Activated CD8-positive, alpha-beta memory T cell treated with anti-CD3 and anti-CD28 coated beads, Interleukin-2, amount 10 ng/mL, durations not matched to agents 7 days and 5 days (primary cell): Measurements from ENCODE around the gene SERINC5. TPM values are rescaled to one million over a fixed set of nuclear protein-coding genes. Genes with fewer than 3 reads are reported as not detected.
A peak's percentile ranks its signal among the peaks of the same experiment; 100 is the strongest.
"Not testable (repeated sequence)": the region's sequence is repeated elsewhere in the genome, so short reads cannot be mapped to it uniquely, and the experiment has no call there.

Experiments used
- ATAC-seq: fragments of 150-1000 bp; cut with Tn5 transposase; one replicate; pipeline ENCODE4 v1.10.0; 2021; ENCODE audit warnings: moderate library complexity
- CTCF ChIA-PET: fragments of 350-600 bp; sonication (Branson Sonifier 250); formaldehyde crosslinking; loops from one replicate; lab custom pipeline; 2021; ENCODE audit warnings: antibody characterized with exemption; lab: Charles Lee
- DNase-seq: peaks from one replicate; pipeline ENCODE4 v3.0.0-alpha.2; 2020
- H3K27ac Mint-ChIP-seq: one replicate; pipeline ENCODE4 v1.8.0; 2021; ENCODE audit warnings: mild to moderate bottlenecking, mixed read lengths
- H3K27me3 Mint-ChIP-seq: one replicate; pipeline ENCODE4 v1.8.0; 2021; ENCODE audit warnings: mixed read lengths
- H3K36me3 Mint-ChIP-seq: one replicate; pipeline ENCODE4 v1.8.0; 2021; ENCODE audit warnings: mild to moderate bottlenecking, mixed read lengths
- H3K4me1 Mint-ChIP-seq: one replicate; pipeline ENCODE4 v1.8.0; 2021; ENCODE audit warnings: mixed read lengths
- H3K4me3 Mint-ChIP-seq: one replicate; pipeline ENCODE4 v1.8.0; 2021; ENCODE audit warnings: mild to moderate bottlenecking, moderate library complexity, mixed read lengths
- H3K9me3 Mint-ChIP-seq: one replicate; pipeline ENCODE4 v1.8.0; 2022; ENCODE audit warnings: low read depth, mixed read lengths
- total RNA-seq, 2 experiments: library from RNA; stranded (reverse); gene quantifications; one replicate each; pipeline ENCODE4 v1.2.3, GENCODE V29; 2021

The SERINC5 gene
- 10 to 100 TPM; 26.8 to 38.0 TPM for total RNA-seq

- Mint-ChIP-seq H3K9me3 (no peaks in the 10 kb centered on the region), H3K27me3 (no peaks in the 10 kb centered on the region), H3K27ac (peak within 1 kb of the TSS; percentile 94), H3K4me3 (peak within 1 kb of the TSS; percentile 94), H3K36me3 (peaks cover 21% of the 10 kb centered on the region), H3K4me1 (peaks cover 53% of the 10 kb centered on the region)
- DNase-seq (peak; percentile 90), ATAC-seq (peak; percentile 79)
- CTCF ChIA-PET, result interaction anchor here (0.7 to 3.5 kb wide), 16 partner anchors 9 to 167 kb away, joined by 3 to 27 read pairs (median 4); no protein-coding TSS in a partner anchor
These were observed at the start of gene SERINC5 for GRCh38 chr5:80255811-80256712. Gene SERINC5, minus strand, starts transcription at chr5:80256048. Its CDS starts 126 bp downstream, at chr5:80255922.

GRCh38 chr5:80302636-80303035 is 46.8 kb upstream of the SERINC5 start:
- Mint-ChIP-seq H3K27ac (no peak overlapping the region), H3K36me3 (no peaks in the 10 kb centered on the region), H3K27me3 (no peaks in the 10 kb centered on the region), H3K4me3 (no peak overlapping the region), H3K9me3 (no peaks in the 10 kb centered on the region), H3K4me1 (no peaks in the 10 kb centered on the region)
- ATAC-seq (no peak), DNase-seq (no peak)
- CTCF ChIA-PET, result no interaction called here

DNA sequence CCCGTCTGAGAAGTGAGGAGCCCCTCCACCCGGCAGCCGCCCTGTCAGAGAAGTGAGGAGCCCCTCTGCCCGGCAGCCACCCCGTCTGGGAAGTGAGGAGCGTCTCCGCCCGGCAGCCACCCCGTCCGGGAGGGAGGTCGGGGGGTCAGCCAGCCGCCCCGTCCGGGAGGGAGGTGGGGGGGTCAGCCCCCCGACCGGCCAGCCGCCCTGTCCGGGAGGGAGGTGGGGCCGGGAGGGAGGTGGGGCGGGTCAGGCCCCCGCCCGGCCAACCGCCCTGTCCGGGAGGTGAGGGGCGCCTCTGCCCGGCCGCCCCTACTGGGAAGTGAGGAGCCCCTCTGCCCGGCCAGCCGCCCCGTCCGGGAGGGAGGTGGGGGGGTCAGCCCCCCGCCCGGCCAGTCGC is 45.5 kb upstream of the SERINC5 start:
- H3K27ac Mint-ChIP-seq, H3K4me1 Mint-ChIP-seq, H3K27me3 Mint-ChIP-seq, CTCF ChIA-PET, H3K4me3 Mint-ChIP-seq, DNase-seq, ATAC-seq, H3K9me3 Mint-ChIP-seq, H3K36me3 Mint-ChIP-seq: not testable (repeated sequence)

DNA sequence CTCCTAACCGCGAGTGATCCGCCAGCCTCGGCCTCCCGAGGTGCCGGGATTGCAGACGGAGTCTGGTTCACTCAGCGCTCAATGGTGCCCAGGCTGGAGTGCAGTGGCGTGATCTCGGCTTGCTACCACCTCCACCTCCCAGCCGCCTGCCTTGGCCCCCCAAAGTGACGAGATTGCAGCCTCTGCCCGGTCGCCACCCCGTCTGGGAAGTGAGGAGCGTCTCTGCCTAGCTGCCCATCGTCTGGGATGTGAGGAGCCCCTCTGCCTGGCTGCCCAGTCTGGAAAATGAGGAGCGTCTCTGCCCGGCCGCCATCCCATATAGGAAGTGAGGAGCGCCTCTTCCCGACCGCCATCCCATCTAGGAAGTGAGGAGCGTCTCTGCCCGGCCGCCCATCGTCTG is 44.9 kb upstream of the SERINC5 start:
- DNase-seq, ATAC-seq, H3K27ac Mint-ChIP-seq, H3K36me3 Mint-ChIP-seq, H3K4me1 Mint-ChIP-seq, H3K4me3 Mint-ChIP-seq, H3K9me3 Mint-ChIP-seq, H3K27me3 Mint-ChIP-seq, CTCF ChIA-PET: not testable (repeated sequence)

- no peak for ATAC-seq
- H3K27me3 Mint-ChIP-seq, result no peaks in the 10 kb centered on the region
- CTCF ChIA-PET, result no interaction called here
- H3K9me3 Mint-ChIP-seq, result no peaks in the 10 kb centered on the region
- H3K36me3 Mint-ChIP-seq, result no peaks in the 10 kb centered on the region
- DNase-seq, result no peak
- H3K4me3 Mint-ChIP-seq, result no peak overlapping the region
- no peak overlapping the region for H3K27ac Mint-ChIP-seq
- H3K4me1 Mint-ChIP-seq, result no peaks in the 10 kb centered on the region
These were observed 44.3 kb upstream of the SERINC5 start for GRCh38 chr5:80300125-80300524.

DNA sequence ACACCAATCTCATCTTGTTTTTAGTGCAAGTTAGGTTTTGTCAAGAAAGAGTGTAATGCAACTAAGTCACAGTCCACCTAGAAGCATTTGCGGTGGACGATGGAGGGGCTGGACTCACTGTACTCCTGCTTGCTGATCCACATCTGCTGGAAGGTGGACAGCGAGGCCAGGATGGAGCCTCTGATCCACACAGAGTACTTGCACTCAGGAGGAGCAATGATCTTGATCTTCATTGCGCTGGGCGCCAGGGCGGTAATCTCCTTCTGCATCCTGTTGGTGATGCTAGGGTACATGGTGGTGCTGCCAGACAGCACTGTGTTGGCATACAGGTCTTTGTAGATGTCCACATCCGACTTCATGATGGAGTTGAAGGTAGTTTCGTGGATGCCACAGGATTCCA is 43.8 kb upstream of the SERINC5 start:
- no peak overlapping the region for H3K27ac Mint-ChIP-seq

DNA sequence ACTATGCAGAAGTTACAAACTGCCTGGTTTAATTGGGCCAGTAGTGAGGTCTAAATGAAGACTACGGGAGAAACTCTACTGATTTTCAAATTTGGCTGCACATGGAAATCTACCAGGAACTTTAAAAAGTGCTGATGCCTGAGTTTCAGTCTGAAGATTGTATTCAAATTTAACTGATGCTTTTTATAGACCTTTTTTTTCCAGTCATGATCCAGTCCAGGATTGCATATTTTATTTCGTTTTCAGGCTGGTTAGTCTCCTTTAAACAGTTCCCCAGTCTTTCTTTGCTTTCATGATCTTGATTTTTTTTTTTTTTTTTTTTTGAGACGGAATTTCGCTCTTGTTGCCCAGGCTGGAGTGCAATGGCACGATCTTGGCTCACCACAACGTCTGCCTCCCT is 40.3 kb upstream of the SERINC5 start:
- no peaks in the 10 kb centered on the region for H3K9me3 Mint-ChIP-seq
- CTCF ChIA-PET, result no interaction called here
- DNase-seq (no peak), ATAC-seq (no peak)
- H3K27me3 Mint-ChIP-seq, result no peaks in the 10 kb centered on the region
- H3K36me3 Mint-ChIP-seq, result no peaks in the 10 kb centered on the region
- H3K27ac Mint-ChIP-seq, result no peak overlapping the region
- no peaks in the 10 kb centered on the region for H3K4me1 Mint-ChIP-seq
- H3K4me3 Mint-ChIP-seq, result no peak overlapping the region

More for the DNA sequence above, 43.8 kb upstream of the SERINC5 start:
- CTCF ChIA-PET, result no interaction called here
- DNase-seq (no peak), ATAC-seq (no peak)
- no peaks in the 10 kb centered on the region for H3K9me3 Mint-ChIP-seq
- H3K36me3 Mint-ChIP-seq, result no peaks in the 10 kb centered on the region
- no peaks in the 10 kb centered on the region for H3K4me1 Mint-ChIP-seq
- no peaks in the 10 kb centered on the region for H3K27me3 Mint-ChIP-seq
- H3K4me3 Mint-ChIP-seq, result no peak overlapping the region

GRCh38 chr5:80291761-80292160 is 35.9 kb upstream of the SERINC5 start:
- Mint-ChIP-seq H3K4me3 (no peak overlapping the region), H3K36me3 (no peaks in the 10 kb centered on the region), H3K27me3 (no peaks in the 10 kb centered on the region), H3K4me1 (no peaks in the 10 kb centered on the region), H3K9me3 (no peaks in the 10 kb centered on the region), H3K27ac (no peak overlapping the region)
- no peak for ATAC-seq
- DNase-seq, result no peak
- CTCF ChIA-PET, result no interaction called here

DNA sequence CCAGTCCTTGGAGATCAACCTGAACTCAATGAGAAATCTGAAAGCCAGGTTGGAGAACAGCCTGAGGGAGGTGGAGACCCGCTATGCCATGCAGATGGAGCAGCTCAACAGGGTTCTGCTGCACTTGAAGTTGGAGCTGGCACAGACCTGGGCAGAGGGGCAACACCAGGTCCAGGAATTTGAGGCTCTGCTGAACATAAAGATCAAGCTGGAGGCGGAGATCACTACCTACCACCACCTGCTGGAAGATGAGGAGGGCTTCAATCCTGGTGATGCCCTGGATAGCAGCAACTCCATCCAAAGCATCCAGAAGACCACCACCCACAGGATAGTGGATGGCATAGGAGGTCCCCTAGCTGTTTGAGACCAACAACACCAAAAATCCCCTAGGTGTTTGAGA is 33.5 kb upstream of the SERINC5 start:
- Mint-ChIP-seq H3K36me3 (no peaks in the 10 kb centered on the region), H3K4me3 (no peak overlapping the region), H3K4me1 (peaks cover 4% of the 10 kb centered on the region), H3K27me3 (no peaks in the 10 kb centered on the region), H3K27ac (no peak overlapping the region), H3K9me3 (no peaks in the 10 kb centered on the region)
- CTCF ChIA-PET, result interaction anchor here (0.5 to 1.8 kb wide), 2 partner anchors 64 to 197 kb away, joined by 3 to 5 read pairs; no protein-coding TSS in a partner anchor
- no peak for DNase-seq
- no peak for ATAC-seq

DNA sequence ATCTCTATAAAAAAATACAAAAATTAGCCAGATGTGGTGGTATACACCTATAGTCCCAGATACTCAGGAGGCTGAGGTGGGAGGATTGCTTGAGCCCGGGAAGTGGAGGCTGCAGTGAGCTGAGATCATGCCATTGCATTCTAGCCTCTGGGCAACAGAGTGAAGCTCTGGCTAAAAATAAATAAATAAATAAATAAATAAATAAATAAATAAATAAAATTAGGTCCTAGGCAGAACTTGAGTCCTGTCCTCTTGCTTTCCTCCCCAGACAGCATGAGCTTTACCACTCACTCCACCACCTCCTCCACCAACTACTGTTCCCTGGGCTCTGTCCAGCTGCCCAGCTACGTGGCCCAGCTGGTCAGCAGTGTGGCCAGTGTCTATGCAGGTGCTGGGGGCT is 32.3 kb upstream of the SERINC5 start:
- Mint-ChIP-seq H3K27me3 (no peaks in the 10 kb centered on the region), H3K27ac (no peak overlapping the region), H3K4me3 (no peak overlapping the region), H3K9me3 (no peaks in the 10 kb centered on the region), H3K36me3 (no peaks in the 10 kb centered on the region), H3K4me1 (peaks cover 6% of the 10 kb centered on the region)
- DNase-seq (no peak), ATAC-seq (no peak)
- CTCF ChIA-PET, result no interaction called here

DNA sequence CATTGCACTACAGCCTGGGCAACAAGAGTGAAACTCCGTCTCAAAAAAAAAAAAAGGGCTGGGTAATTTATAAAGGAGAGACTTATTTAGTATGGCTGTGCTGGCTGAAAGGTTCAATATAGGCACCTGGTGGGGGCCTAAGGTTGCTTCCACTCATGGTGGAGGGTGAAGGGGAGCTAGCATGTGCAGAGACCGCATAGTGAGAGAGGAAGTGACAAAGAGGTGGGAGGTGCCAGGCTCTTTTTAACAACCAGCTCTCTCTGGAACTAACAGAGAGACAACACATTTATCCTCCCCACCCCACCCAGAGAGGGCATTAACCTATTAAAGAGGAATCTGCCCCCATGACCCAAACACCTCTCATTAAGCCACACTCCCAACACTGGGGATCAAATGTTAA is 28.9 kb upstream of the SERINC5 start:
- peak; percentile 42 for DNase-seq
- Mint-ChIP-seq H3K36me3 (no peaks in the 10 kb centered on the region), H3K27ac (no peak overlapping the region), H3K4me1 (peaks cover 8% of the 10 kb centered on the region), H3K9me3 (no peaks in the 10 kb centered on the region), H3K4me3 (no peak overlapping the region), H3K27me3 (no peaks in the 10 kb centered on the region)
- CTCF ChIA-PET, result interaction anchor here (1.1 to 2.6 kb wide), 4 partner anchors 13 to 201 kb away, joined by 3 to 8 read pairs (median 4); no protein-coding TSS in a partner anchor
- peak; percentile 39 for ATAC-seq

GRCh38 chr5:80283360-80283759 is 27.5 kb upstream of the SERINC5 start:
- H3K4me1 Mint-ChIP-seq, result peaks cover 8% of the 10 kb centered on the region
- no peaks in the 10 kb centered on the region for H3K9me3 Mint-ChIP-seq
- no peak overlapping the region for H3K27ac Mint-ChIP-seq
- ATAC-seq (no peak), DNase-seq (no peak)
- CTCF ChIA-PET, result interaction anchor here (1.3 to 2.6 kb wide), 2 partner anchors 25 to 191 kb away, joined by 4 to 8 read pairs; no protein-coding TSS in a partner anchor
- H3K27me3 Mint-ChIP-seq, result no peaks in the 10 kb centered on the region
- H3K36me3 Mint-ChIP-seq, result no peaks in the 10 kb centered on the region
- no peak overlapping the region for H3K4me3 Mint-ChIP-seq

DNA sequence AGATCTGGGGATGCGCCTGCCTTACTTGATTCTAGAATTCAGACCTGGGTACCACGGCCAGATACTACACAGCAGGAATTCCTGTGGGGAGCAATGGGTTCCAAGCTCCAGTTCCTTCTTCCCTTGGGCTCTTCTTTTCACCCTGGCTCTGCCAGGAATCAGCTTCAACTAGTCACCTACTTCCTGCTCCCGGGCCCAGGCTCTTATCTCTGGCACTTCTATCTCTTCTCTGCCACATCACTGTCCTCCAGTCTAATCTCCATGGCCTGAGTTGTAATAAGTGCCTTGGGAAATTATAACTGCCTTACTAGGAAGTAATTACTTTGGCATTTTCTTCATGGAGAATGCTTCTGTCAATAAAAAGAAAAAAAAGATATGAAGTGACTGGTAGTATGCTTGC is 26.2 kb upstream of the SERINC5 start:
- Mint-ChIP-seq H3K27ac (no peak overlapping the region), H3K4me1 (peaks cover 8% of the 10 kb centered on the region), H3K36me3 (no peaks in the 10 kb centered on the region), H3K4me3 (no peak overlapping the region), H3K9me3 (no peaks in the 10 kb centered on the region), H3K27me3 (no peaks in the 10 kb centered on the region)
- DNase-seq (no peak), ATAC-seq (no peak)
- CTCF ChIA-PET, result interaction anchor here (0.9 to 2.1 kb wide), 2 partner anchors 25 to 199 kb away, joined by 3 to 8 read pairs; no protein-coding TSS in a partner anchor

DNA sequence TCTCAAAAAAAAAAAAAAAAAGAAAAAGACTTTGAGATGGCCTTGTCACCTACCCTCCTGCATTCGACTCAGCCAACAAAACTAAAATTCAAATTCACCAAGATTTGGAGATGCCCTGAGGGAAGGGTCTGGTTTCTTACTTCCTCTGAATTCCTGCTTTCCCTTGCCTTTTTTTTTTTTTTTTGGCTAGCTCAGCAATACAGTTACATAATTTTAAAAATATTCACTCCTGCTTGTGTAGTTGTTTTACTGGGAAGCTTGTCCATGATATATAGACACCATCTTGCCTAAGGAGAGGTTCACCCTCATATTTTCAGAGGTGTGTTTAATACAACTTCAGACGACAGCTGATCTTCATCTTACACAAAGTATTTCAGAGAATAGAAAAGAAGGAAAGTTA is 21.3 kb upstream of the SERINC5 start:
- H3K36me3 Mint-ChIP-seq, result no peaks in the 10 kb centered on the region
- ATAC-seq (no peak), DNase-seq (no peak)
- CTCF ChIA-PET, result interaction anchor here (0.8 to 6.2 kb wide), 5 partner anchors 30 to 204 kb away, joined by 3 to 39 read pairs (median 4); no protein-coding TSS in a partner anchor
- H3K4me3 Mint-ChIP-seq, result no peak overlapping the region
- no peaks in the 10 kb centered on the region for H3K27me3 Mint-ChIP-seq
- H3K4me1 Mint-ChIP-seq, result no peaks in the 10 kb centered on the region
- no peaks in the 10 kb centered on the region for H3K9me3 Mint-ChIP-seq
- H3K27ac Mint-ChIP-seq, result no peak overlapping the region
